Measurements from ENCODE around the gene DNAJC5G. TPM values are rescaled to one million over a fixed set of nuclear protein-coding genes. Genes with fewer than 3 reads are reported as not detected.

The DNAJC5G gene
- polyA plus RNA-seq, 1 of the 3 experiments (the other 2 are of a cell fraction) = 0.18 TPM

- H3K79me2 ChIP-seq (ENCODE audit: insufficient read depth) = no peaks in the 10 kb centered on the region
- DNase-seq = no peak
- no peaks in the 10 kb centered on the region for H3K9me2 ChIP-seq
- WGBS (ENCODE audit: low lambda C conversion rate) = 94% methylated on average over 8 of the region's 8 CpGs
- H2AFZ ChIP-seq (ENCODE audit: low read depth) = no peak overlapping the region
- no peaks in the 10 kb centered on the region for H4K20me1 ChIP-seq (ENCODE audit: insufficient read depth)
- H3K4me1 ChIP-seq (ENCODE audit: control insufficient read depth in 1 of 2, insufficient read depth in 2 of 2, low read depth in 1 of 2, low read length in 1 of 2) = no peaks in the 10 kb centered on the region; a peak in 1 of 4 replicates
- H3K27me3 ChIP-seq (ENCODE audit: insufficient read depth) = no peaks in the 10 kb centered on the region
- no peak overlapping the region for H3K9ac ChIP-seq
- POLR2A ChIA-PET = no interaction called here
- peaks cover 3% of the 10 kb centered on the region for H3F3A ChIP-seq (replicated peaks; ENCODE audit: insufficient read depth)
- TF ChIP-seq POLR2AphosphoS5 (IDR thresholded peaks at IDR 0.05; ENCODE audit: low read depth, low read length) (no peak), RCOR1 (IDR thresholded peaks at IDR 0.05; ENCODE audit: low read length) (no peak), MAX (IDR thresholded peaks at IDR 0.05; ENCODE audit: low read depth) (no peak)
- H3K9me3 ChIP-seq = no peaks in the 10 kb centered on the region
- H3K36me3 ChIP-seq (replicated peaks in 1 of 2; ENCODE audit: control insufficient read depth in 1 of 2, insufficient read depth in 2 of 2, low read length in 1 of 2) = peaks cover 34 to 93% of the 10 kb centered on the region in 2 experiments
- CTCF ChIA-PET = interaction anchor here (1.9 to 6.8 kb wide), 4 partner anchors 10 to 42 kb away, joined by 4 to 39 read pairs (median 10); partner anchors contain the start of genes SLC30A3 and TRIM54
- no peak overlapping the region for H3K4me3 ChIP-seq (ENCODE audit: low read depth in 2 of 2, low read length in 1 of 2)
- H3K27ac ChIP-seq (ENCODE audit: low read depth in 2 of 2, low read length in 1 of 2) = no peak overlapping the region
- no peak overlapping the region for H3K4me2 ChIP-seq
Observed at GRCh38 chr2:27238976-27239375, 36.3 kb upstream of the DNAJC5G start.

- no peak overlapping the region for H3K4me3 ChIP-seq (ENCODE audit: low read depth in 2 of 2, low read length in 1 of 2)
- no peak overlapping the region for H3K9ac ChIP-seq
- no peaks in the 10 kb centered on the region for H3K79me2 ChIP-seq (ENCODE audit: insufficient read depth)
- no peak overlapping the region for H2AFZ ChIP-seq (ENCODE audit: low read depth)
- H3K36me3 ChIP-seq (replicated peaks in 1 of 2; ENCODE audit: control insufficient read depth in 1 of 2, insufficient read depth in 2 of 2, low read length in 1 of 2) = peaks cover 42 to 84% of the 10 kb centered on the region in 2 experiments
- H3F3A ChIP-seq (replicated peaks; ENCODE audit: insufficient read depth) = peaks cover 3% of the 10 kb centered on the region
- ChIA-PET CTCF (interaction anchor here (1.0 to 6.8 kb wide), 6 partner anchors 8 to 63 kb away, joined by 3 to 39 read pairs (median 9); partner anchors contain the start of genes SLC30A3 and TRIM54), POLR2A (no interaction called here)
- 98% methylated on average over 9 of the region's 9 CpGs for WGBS (ENCODE audit: low lambda C conversion rate)
- H3K4me2 ChIP-seq = no peak overlapping the region
- no peak for DNase-seq
- H3K9me2 ChIP-seq = no peaks in the 10 kb centered on the region
- H3K9me3 ChIP-seq = no peaks in the 10 kb centered on the region
- no peaks in the 10 kb centered on the region; the same call in 1 of the 2 replicates for H4K20me1 ChIP-seq (ENCODE audit: insufficient read depth)
- H3K27ac ChIP-seq (ENCODE audit: low read depth in 2 of 2, low read length in 1 of 2) = no peak overlapping the region
- no peak for TF ChIP-seq GABPA (IDR thresholded peaks at IDR 0.05; ENCODE audit: low read depth)
- TF ChIP-seq FOXJ3 (CRISPR knock-in tag; IDR thresholded peaks at IDR 0.05) = no peak
- TF ChIP-seq SMC3 (IDR thresholded peaks at IDR 0.05; ENCODE audit: low read depth, low read length) = no peak
- TF ChIP-seq ZBTB33 (IDR thresholded peaks at IDR 0.05; ENCODE audit: borderline replicate concordance, low read depth) = no peak
- TF ChIP-seq MAX (IDR thresholded peaks at IDR 0.05; ENCODE audit: low read depth) = no peak
- no peak for TF ChIP-seq NFIC (IDR thresholded peaks at IDR 0.05; ENCODE audit: borderline replicate concordance)
- TF ChIP-seq TCF12 (IDR thresholded peaks at IDR 0.05) = no peak
- TF ChIP-seq NRF1 (IDR thresholded peaks at IDR 0.05; ENCODE audit: low read depth, low read length) = no peak
- no peak for TF ChIP-seq POLR2AphosphoS5 (IDR thresholded peaks at IDR 0.05; ENCODE audit: low read depth, low read length)
- TF ChIP-seq TAF1 (IDR thresholded peaks at IDR 0.05; ENCODE audit: borderline replicate concordance, low read depth, low read length) = no peak
- TF ChIP-seq SIN3A (IDR thresholded peaks at IDR 0.05; ENCODE audit: borderline replicate concordance, low read depth, low read length) = no peak
- no peak for TF ChIP-seq ELF1 (IDR thresholded peaks at IDR 0.05)
- TF ChIP-seq EZH2phosphoT487 (IDR thresholded peaks at IDR 0.05; ENCODE audit: borderline replicate concordance, low read depth) = no peak
- TF ChIP-seq PBX3 (IDR thresholded peaks at IDR 0.05) = no peak
- TF ChIP-seq EP300 (IDR thresholded peaks at IDR 0.05; ENCODE audit: borderline replicate concordance in 1 of 2, low read depth in 1 of 2, low read length in 1 of 2) = no peak
- H3K4me1 ChIP-seq (ENCODE audit: control insufficient read depth in 1 of 2, insufficient read depth in 2 of 2, low read depth in 1 of 2, low read length in 1 of 2) = no peaks in the 10 kb centered on the region; a peak in 1 of 4 replicates
- no peaks in the 10 kb centered on the region for H3K27me3 ChIP-seq (ENCODE audit: insufficient read depth)
Observed at GRCh38 chr2:27240406-27240805, 34.8 kb upstream of the DNAJC5G start.
